GM19467 (cell line): ENCODE results near the gene PLAAT4.
"Not testable (repeated sequence)": the region's sequence is repeated elsewhere in the genome, so short reads cannot be mapped to it uniquely, and the experiment has no call there.

Source experiments
- ATAC-seq: cut with Tn5 transposase; IDR thresholded peaks from one replicate; pipeline ENCODE4 v1.9.1; 2021; ENCODE audit warnings: mild to moderate bottlenecking, moderate library complexity; ENCODE audit not compliant: unreplicated experiment

The PLAAT4 gene

DNA sequence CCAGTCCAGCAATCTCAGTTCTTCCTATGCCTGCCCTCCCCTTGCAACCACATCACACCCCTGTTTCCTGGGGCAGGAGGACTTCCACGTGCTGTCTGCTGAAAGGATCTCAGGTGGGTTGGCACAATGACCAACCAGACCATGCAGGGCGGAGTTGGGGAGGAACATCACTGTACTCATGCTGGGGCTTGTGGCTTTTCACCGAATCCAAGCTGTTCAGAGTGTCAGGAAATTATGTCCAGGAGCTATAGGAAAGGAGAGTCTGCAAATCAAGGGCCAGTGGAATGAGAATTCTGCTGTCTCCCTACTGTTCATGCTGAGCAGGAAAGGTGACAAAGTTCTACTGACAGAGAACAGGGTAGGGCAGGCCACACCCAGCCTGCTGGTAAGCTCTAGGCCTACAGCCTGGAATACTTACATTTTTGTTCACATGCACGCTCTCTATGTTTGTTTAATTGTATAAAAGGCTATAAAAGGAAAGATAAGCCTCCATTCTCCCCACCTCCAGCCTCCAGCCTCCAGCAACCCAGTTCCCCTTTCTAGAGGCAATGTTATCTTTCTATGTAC lies 28.3 kb downstream of the PLAAT4 start:
- ATAC-seq = no peak

DNA sequence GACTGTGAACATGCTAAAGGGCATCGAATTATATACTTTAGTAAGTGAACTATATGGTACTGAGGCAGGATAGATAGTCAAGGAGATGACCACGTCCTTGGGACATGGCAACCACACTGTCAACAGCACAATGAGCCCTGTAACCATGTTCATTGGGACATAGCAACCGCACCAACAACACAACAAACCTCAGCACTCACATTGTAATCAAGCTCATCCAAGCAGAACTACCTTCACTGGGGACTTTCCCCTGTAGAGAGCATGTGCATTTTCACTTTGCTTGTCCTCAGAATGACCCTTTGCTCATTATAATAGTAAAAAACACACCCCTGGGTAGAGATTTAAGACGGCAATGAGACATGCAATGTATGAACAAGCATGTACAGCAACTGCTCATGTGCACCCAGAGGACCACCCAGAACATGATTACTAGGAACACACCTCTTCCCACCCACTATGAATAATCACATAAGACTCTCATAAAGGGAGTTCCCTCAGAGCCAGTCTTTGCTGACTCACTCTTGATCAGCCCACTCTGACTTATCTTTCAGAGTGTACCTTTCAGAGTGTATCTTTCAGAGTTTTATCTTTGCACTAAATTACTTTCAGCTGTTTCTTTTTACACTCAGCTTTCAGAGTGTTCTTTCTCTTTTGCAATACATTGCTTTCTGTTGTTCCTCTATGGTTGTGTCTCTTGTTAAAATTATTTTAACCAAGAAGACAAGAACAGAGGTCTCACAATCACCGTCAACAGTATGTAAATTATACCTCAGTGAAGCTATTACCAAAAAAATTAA lies 30.6 kb downstream of the PLAAT4 start:
- peak; percentile 80 for ATAC-seq

DNA sequence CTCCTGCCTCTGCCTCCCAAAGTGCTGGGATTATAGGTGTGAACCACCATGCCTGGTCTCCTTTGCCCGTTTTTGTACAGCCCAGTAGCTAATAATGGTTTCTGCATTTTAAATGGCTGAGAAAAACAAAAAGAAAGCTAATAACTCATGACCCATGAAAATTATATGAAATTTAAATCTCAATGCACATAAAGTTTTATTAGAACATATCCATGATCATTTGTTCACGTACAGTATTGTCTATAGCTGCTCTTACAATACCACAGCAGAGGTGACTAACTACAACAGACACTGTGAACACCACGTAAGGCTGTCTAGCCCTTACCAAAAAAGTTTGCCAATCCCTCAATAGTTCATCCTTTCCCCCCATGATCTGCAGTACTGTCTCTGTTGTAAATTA lies 33.0 kb downstream of the PLAAT4 start:
- no peak for ATAC-seq

GRCh38 chr11:63572026-63572688 lies 35.5 kb downstream of the PLAAT4 start:
- ATAC-seq = no peak

DNA sequence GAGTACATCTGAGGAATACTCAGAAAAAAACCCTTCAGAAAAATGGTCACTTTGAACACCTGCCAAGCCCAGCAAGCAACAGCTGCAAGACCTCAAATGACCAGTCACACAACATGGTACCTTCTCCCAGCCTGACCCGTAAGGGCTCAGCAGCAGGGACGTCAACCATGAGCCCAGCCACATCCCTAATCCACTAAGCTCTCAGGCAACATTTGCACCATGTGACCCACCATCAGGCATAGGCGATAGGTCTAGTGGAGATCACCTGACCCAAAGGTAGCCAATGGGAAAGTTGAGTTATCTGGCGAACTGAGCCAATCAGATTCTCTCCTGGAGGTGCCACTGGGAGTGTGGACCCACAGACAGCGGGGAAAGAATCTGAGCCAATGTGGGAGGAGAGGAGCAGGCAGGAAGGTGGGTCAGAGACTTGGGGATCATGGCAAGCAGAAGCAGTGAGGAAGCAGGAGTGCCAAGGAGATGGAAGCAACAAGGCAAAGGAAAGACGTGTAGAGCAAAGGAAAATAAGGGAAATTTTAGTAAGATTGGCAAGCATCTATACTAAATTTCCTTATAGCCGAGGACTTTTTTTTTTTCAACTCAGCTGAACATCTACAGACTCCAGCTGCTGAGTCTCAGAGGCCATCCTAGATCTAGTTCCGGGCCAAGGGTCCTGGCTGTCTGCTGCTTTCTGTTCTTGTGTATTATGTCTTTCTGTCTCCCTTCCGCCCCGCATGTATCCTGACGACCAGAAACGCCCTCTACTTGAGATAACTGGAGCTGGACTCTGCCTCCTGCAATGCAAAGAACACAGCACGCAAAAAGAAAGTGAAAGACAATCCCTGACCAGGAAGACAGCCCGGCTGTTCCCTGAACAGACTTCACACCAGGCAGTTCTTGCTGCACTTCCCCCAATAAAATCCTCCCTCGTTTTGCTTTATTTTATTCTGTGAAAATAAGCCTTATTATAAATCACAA lies 37.6 kb downstream of the PLAAT4 start:
- ATAC-seq = no peak

- ATAC-seq = no peak
Measured at GRCh38 chr11:63574856-63575602, 38.4 kb downstream of the PLAAT4 start.

- not testable (repeated sequence) for ATAC-seq
Measured at GRCh38 chr11:63578882-63579281, 42.3 kb downstream of the PLAAT4 start.

- ATAC-seq = not testable (repeated sequence)
Measured at GRCh38 chr11:63581224-63581623, 44.6 kb downstream of the PLAAT4 start.

GRCh38 chr11:63583357-63583677 lies 46.7 kb downstream of the PLAAT4 start:
- no peak for ATAC-seq

DNA sequence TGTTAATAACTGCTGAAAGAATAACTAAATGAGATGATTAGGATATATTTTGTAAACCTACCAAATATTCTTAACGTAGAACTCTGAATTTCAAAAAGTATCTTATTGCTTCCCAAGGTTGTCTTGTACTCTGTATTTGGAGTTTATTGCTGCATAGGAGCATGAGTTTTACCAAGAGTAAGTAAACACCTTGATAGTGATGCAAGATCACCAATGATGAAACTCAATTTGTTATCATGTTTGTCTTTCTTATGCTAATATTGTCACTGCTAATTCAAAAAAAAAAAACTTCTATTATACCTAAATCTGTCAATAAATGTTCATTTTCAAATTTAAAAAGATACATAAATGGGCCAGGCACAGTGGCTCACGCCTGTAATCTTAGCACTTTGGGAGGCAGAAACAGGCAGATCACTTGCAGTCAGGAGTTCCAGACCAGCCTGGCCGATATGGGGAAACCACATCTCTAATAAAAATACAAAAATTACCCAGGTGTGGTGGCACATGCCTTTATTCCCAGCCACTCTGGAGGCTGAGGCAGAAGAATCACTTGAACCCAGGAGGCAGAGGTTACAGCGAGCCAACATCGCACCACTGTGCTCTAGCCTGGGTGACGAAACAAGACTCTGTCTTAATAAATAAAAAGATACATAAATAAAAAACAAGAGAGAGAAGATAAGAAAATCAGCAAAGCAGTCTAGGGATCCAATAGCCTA lies 50.0 kb downstream of the PLAAT4 start:
- no peak for ATAC-seq

DNA sequence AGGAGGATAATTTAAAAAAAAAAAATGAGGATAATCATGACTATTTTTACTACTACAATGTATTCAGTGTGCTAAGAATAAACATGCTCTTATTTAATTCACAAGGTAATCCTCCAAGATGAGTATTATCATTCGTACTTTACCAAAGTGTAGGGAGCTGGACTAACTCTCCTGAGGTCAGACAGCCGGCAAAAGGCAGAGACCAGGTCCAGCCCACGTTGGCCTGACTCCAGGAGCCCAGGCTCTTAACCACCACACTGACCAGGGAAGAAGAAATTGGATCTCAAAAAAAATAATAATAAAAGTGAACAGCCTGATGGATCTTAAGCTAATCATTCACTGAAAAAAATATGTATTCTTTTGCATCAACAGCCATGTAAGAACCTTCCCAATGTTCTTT lies 52.4 kb downstream of the PLAAT4 start:
- no peak for ATAC-seq

DNA sequence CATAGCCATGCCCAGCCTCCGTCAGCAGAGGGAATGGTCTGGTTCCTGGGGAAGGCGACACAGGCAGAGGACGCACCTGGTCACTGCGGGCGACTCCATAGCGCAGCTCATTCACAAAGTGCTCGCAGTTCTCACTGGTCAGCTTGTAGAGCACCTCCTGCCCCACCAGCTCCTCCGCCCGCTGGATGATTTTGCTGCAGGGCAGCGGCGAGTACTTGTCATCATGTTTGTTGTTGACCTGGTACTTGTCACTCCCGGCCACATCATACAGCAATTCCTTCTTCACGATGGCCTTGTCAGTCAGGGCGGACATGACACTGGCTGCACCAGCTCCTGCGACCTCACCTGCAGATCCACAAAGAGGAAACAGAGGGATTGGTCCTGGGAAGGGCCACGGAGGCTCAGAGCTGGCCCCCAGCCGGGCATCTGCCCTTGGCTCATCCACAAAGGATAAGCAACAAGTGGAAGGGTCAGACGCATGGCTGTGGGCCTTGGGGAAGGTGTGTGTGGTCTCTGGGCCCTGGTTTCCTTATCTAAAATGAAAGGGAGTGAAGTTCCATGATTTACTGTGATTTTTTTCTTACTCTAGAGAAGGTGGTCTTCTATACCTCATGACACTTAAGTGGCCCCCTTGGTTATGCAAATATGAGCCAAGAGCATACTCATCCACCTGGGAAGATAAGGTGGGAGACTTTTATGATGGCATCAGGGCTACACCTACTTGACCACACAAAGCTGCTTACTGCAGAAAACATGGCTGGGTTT lies 53.6 kb downstream of the PLAAT4 start:
- ATAC-seq = no peak

DNA sequence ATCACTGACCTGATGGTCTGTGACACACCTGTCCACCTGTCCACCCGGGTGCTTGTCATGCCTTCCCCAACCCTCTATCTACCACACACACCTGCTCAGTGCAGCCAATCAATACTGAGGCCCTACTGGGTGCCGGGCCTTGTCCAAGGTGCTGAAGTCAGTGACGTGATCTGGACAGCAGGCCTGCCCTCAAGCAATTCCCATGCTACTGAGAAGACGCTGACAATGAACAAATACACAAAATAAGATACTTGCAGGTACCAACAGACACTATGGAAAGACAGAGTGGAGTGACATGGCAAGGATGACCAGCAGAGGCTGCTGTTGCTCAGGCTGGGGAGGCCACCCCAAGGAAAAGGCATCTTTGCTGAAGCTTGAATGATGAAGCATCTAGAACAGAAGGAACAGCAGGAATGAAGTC lies 56.4 kb downstream of the PLAAT4 start:
- no peak for ATAC-seq

- no peak for ATAC-seq
Measured at GRCh38 chr11:63595296-63595695, 58.7 kb downstream of the PLAAT4 start.
